Measurements from ENCODE around the gene ELAVL4. TPM values are rescaled to one million over a fixed set of nuclear protein-coding genes. Genes with fewer than 3 reads are reported as not detected.

The ELAVL4 gene
- total and polyA plus RNA-seq, 4 donors: 0.02 to 0.51 TPM; not detected in 2

DNA sequence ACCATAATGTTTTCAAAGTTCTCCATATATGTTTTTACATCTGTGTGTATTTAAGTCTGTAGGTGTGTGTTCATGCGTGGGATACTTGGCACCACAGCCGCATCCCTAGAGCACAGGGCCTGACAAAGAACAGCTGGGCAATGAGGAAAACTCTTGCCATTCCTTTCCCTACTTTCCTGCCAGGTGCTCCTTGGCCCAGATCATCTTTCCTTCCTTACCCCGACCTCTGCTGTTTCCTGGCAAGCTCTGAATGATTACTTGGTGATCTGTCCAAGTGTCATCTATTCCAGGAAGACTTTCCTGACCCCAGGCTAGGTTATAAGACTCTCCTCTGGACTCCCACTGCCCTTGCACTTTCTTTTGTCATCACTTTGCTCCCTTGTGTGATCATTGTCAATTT, 123.6 kb downstream of the ELAVL4 start (continued):
- TF ChIP-seq, protein P1, sequence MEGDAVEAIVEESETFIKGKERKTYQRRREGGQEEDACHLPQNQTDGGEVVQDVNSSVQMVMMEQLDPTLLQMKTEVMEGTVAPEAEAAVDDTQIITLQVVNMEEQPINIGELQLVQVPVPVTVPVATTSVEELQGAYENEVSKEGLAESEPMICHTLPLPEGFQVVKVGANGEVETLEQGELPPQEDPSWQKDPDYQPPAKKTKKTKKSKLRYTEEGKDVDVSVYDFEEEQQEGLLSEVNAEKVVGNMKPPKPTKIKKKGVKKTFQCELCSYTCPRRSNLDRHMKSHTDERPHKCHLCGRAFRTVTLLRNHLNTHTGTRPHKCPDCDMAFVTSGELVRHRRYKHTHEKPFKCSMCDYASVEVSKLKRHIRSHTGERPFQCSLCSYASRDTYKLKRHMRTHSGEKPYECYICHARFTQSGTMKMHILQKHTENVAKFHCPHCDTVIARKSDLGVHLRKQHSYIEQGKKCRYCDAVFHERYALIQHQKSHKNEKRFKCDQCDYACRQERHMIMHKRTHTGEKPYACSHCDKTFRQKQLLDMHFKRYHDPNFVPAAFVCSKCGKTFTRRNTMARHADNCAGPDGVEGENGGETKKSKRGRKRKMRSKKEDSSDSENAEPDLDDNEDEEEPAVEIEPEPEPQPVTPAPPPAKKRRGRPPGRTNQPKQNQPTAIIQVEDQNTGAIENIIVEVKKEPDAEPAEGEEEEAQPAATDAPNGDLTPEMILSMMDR (IDR thresholded peaks at IDR 0.05; ENCODE audit: low read depth, low read length, missing input control): no peak
- TF ChIP-seq FOXA1 (IDR thresholded peaks at IDR 0.05): no peak
- TF ChIP-seq RAD21 (IDR thresholded peaks at IDR 0.05): no peak
- TF ChIP-seq, protein P2, sequence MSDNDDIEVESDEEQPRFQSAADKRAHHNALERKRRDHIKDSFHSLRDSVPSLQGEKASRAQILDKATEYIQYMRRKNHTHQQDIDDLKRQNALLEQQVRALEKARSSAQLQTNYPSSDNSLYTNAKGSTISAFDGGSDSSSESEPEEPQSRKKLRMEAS (IDR thresholded peaks at IDR 0.05): no peak

DNA sequence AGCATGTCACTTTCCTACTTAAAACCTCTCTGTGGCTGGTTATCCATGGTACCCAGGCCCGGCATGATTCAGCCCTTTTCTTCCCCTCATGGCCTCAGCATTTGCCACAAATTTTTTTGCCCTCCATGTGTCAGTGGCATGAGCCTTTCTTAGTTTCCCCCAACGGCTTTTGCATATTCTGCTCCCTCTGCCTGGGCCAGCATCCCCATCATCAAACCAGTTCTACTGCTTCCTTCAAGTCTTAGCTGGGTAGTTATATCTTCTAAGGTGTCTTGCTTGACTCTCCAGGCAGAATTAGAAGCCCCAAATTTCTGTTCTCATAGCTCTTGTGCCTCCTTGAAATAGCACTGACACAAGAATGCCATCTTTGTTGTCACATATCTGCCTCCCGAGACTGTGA, 127.9 kb downstream of the ELAVL4 start:
- TF ChIP-seq HNF4G (IDR thresholded peaks at IDR 0.05) (no peak), YY1 (IDR thresholded peaks at IDR 0.05) (no peak), RAD21 (IDR thresholded peaks at IDR 0.05) (no peak), SP1 (IDR thresholded peaks at IDR 0.05) (no peak), TAF1 (conservative IDR thresholded peaks at IDR 0.05) (no peak), NR2F2 (IDR thresholded peaks at IDR 0.05) (no peak), FOXA1 (IDR thresholded peaks at IDR 0.05) (no peak), RXRA (IDR thresholded peaks at IDR 0.05) (no peak), HNF4A (conservative IDR thresholded peaks at IDR 0.05) (no peak), JUND (IDR thresholded peaks at IDR 0.05) (no peak), FOXA2 (IDR thresholded peaks at IDR 0.05) (no peak), GABPA (IDR thresholded peaks at IDR 0.05 in 1 of 2, conservative IDR thresholded peaks at IDR 0.05 in 1 of 2) (no peak), EGR1 (IDR thresholded peaks at IDR 0.05; ENCODE audit: low read depth in 2 of 2) (no peak)
- TF ChIP-seq, protein P1 (IDR thresholded peaks at IDR 0.05; ENCODE audit: low read depth, low read length, missing input control): no peak
- TF ChIP-seq, protein P3, sequence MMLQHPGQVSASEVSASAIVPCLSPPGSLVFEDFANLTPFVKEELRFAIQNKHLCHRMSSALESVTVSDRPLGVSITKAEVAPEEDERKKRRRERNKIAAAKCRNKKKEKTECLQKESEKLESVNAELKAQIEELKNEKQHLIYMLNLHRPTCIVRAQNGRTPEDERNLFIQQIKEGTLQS (IDR thresholded peaks at IDR 0.05): no peak
- TF ChIP-seq, protein P2 (IDR thresholded peaks at IDR 0.05): no peak
- TF ChIP-seq, protein P4, sequence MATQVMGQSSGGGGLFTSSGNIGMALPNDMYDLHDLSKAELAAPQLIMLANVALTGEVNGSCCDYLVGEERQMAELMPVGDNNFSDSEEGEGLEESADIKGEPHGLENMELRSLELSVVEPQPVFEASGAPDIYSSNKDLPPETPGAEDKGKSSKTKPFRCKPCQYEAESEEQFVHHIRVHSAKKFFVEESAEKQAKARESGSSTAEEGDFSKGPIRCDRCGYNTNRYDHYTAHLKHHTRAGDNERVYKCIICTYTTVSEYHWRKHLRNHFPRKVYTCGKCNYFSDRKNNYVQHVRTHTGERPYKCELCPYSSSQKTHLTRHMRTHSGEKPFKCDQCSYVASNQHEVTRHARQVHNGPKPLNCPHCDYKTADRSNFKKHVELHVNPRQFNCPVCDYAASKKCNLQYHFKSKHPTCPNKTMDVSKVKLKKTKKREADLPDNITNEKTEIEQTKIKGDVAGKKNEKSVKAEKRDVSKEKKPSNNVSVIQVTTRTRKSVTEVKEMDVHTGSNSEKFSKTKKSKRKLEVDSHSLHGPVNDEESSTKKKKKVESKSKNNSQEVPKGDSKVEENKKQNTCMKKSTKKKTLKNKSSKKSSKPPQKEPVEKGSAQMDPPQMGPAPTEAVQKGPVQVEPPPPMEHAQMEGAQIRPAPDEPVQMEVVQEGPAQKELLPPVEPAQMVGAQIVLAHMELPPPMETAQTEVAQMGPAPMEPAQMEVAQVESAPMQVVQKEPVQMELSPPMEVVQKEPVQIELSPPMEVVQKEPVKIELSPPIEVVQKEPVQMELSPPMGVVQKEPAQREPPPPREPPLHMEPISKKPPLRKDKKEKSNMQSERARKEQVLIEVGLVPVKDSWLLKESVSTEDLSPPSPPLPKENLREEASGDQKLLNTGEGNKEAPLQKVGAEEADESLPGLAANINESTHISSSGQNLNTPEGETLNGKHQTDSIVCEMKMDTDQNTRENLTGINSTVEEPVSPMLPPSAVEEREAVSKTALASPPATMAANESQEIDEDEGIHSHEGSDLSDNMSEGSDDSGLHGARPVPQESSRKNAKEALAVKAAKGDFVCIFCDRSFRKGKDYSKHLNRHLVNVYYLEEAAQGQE (IDR thresholded peaks at IDR 0.05): no peak
- TF ChIP-seq, protein P5, sequence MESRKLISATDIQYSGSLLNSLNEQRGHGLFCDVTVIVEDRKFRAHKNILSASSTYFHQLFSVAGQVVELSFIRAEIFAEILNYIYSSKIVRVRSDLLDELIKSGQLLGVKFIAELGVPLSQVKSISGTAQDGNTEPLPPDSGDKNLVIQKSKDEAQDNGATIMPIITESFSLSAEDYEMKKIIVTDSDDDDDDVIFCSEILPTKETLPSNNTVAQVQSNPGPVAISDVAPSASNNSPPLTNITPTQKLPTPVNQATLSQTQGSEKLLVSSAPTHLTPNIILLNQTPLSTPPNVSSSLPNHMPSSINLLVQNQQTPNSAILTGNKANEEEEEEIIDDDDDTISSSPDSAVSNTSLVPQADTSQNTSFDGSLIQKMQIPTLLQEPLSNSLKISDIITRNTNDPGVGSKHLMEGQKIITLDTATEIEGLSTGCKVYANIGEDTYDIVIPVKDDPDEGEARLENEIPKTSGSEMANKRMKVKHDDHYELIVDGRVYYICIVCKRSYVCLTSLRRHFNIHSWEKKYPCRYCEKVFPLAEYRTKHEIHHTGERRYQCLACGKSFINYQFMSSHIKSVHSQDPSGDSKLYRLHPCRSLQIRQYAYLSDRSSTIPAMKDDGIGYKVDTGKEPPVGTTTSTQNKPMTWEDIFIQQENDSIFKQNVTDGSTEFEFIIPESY (IDR thresholded peaks at IDR 0.05): no peak
- H3K4me1 ChIP-seq (ENCODE audit: control insufficient read depth in 4 of 4, insufficient read depth in 4 of 4, low read length in 3 of 4): no peaks in the 10 kb centered on the region
- no peak overlapping the region for H3K9ac ChIP-seq (ENCODE audit: low read depth in 1 of 2, low read length in 2 of 2)
- H3K36me3 ChIP-seq (ENCODE audit: control insufficient read depth in 4 of 4, insufficient read depth in 3 of 4, low read depth in 1 of 4, low read length in 3 of 4): no peaks in the 10 kb centered on the region
- DNase-seq (ENCODE audit: low spot score): no peak
- H3K27ac ChIP-seq (ENCODE audit: low read depth in 1 of 2, low read length in 2 of 2): no peak overlapping the region
- no peaks in the 10 kb centered on the region for H3K27me3 ChIP-seq (ENCODE audit: control insufficient read depth in 4 of 4, insufficient read depth in 4 of 4, low read length in 3 of 4)
- no peaks in the 10 kb centered on the region for H3K9me3 ChIP-seq (ENCODE audit: control insufficient read depth in 4 of 4, low read length in 3 of 4)
- no peak overlapping the region for H3K4me3 ChIP-seq (ENCODE audit: low read depth in 1 of 3, low read length in 3 of 3)
- WGBS: 82% methylated on average over 3 of the region's 3 CpGs
